OCI-LY1 (cell line): Measurements from ENCODE around the gene DOCK3.
"Not testable (repeated sequence)": the region's sequence is repeated elsewhere in the genome, so short reads cannot be mapped to it uniquely, and the experiment has no call there.

Experiments
- H2AFZ ChIP-seq: fragments of 200-600 bp; sonication (generic), shearing (Covaris generic); 2 replicates; pipeline ENCODE4 v1.6.0; 2014; ENCODE audit warnings: antibody characterized with exemption, mild to moderate bottlenecking, low read length
- H3F3A ChIP-seq: fragments of 200-600 bp; sonication (generic), shearing (Covaris generic); 2 replicates; pipeline ENCODE4 v1.6.0; 2014; ENCODE audit warnings: mild to moderate bottlenecking, antibody characterized with exemption, low read length, moderate library complexity; ENCODE audit not compliant: insufficient read depth
- H3K27ac ChIP-seq: fragments of 200-600 bp; sonication (generic); 2 replicates; pipeline ENCODE4 v1.5.1; 2014; ENCODE audit warnings: low read length, mixed run types, mild to moderate bottlenecking, low read depth; ENCODE audit not compliant: poor library complexity, severe bottlenecking
- H3K27me3 ChIP-seq: fragments of 200-600 bp; sonication (generic); 2 replicates; pipeline ENCODE4 v1.6.0; 2014; ENCODE audit warnings: antibody characterized with exemption, mild to moderate bottlenecking, low read length, moderate library complexity; ENCODE audit not compliant: insufficient read depth
- H3K36me3 ChIP-seq: fragments of 200-600 bp; sonication (generic); 2 replicates; pipeline ENCODE4 v1.6.1; 2014; ENCODE audit warnings: mild to moderate bottlenecking, antibody characterized with exemption, low read length, moderate library complexity, mixed read lengths; ENCODE audit not compliant: insufficient read depth
- H3K4me1 ChIP-seq: fragments of 200-600 bp; sonication (generic); 2 replicates; pipeline ENCODE4 v1.5.1; 2014; ENCODE audit warnings: mild to moderate bottlenecking, low read length, moderate library complexity; ENCODE audit not compliant: insufficient read depth, severe bottlenecking
- H3K4me2 ChIP-seq: fragments of 200-600 bp; sonication (generic), shearing (Covaris generic); 2 replicates; pipeline ENCODE4 v1.6.1; 2014; ENCODE audit warnings: low read length
- H3K4me3 ChIP-seq: fragments of 200-600 bp; sonication (generic); 2 replicates; pipeline ENCODE4 v1.5.1; 2014; ENCODE audit warnings: low read length, low read depth, mild to moderate bottlenecking, mixed read lengths; ENCODE audit not compliant: poor library complexity, severe bottlenecking
- H3K79me2 ChIP-seq: fragments of 200-600 bp; shearing (Covaris generic); 2 replicates; pipeline ENCODE4 v1.6.1; 2016; ENCODE audit warnings: mixed run types, low read length, mixed read lengths; ENCODE audit not compliant: insufficient read depth
- H3K9ac ChIP-seq: fragments of 200-600 bp; sonication (generic), shearing (Covaris generic); 2 replicates; pipeline ENCODE4 v1.6.1; 2014; ENCODE audit warnings: mild to moderate bottlenecking, low read length, mixed read lengths
- H3K9me2 ChIP-seq: fragments of 200-600 bp; sonication (generic), shearing (Covaris generic); 2 replicates; pipeline ENCODE4 v1.6.1; 2014; ENCODE audit warnings: low read depth, mild to moderate bottlenecking, low read length, mixed read lengths
- H3K9me3 ChIP-seq: fragments of 200-600 bp; shearing (Covaris generic); 2 replicates; pipeline ENCODE4 v1.6.1; 2014; ENCODE audit warnings: low read length, mixed read lengths
- H4K20me1 ChIP-seq: fragments of 200-600 bp; sonication (generic), shearing (Covaris generic); 2 replicates; pipeline ENCODE4 v1.6.0; 2016; ENCODE audit warnings: mild to moderate bottlenecking, low read length; ENCODE audit not compliant: insufficient read depth
- EZH2 ChIP-seq: fragments of 200-600 bp; sonication (generic), shearing (Covaris generic); IDR thresholded peaks from 2 replicates; pipeline ENCODE4 v1.8.0; 2017; ENCODE audit warnings: borderline replicate concordance, mixed run types, mild to moderate bottlenecking, antibody characterized with exemption, low read length, moderate library complexity, mixed read lengths
- TF ChIP-seq, protein P1 (sequence below): fragments of 200-600 bp; sonication (generic), shearing (Covaris generic); IDR thresholded peaks from 2 replicates; pipeline ENCODE4 v1.5.1; 2017; ENCODE audit warnings: mild to moderate bottlenecking, antibody characterized with exemption, low read length, moderate library complexity, mixed read lengths

Gene DOCK3

DNA sequence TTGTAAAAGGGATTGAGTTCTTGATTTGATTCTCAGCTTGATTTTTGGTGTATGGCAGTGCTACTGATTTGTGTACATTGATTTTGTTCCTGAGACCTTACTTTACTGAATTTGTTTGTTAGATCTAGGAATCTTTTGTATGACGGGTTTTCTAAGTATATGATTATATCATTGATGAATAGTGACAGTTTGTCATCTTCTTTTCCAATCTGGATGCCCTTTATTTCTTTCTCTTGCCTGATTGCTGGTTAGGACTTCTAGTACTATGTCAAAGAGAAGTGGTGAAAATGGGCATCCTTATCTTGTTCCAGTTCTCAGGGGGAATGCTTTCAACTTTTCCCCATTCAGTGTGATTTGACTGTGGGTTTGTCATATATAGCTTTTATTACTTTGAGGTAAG is 103.0 kb downstream of the DOCK3 start:
- Histone ChIP-seq H3K36me3 (no peaks in the 10 kb centered on the region), H3K27ac (no peak overlapping the region), H4K20me1 (no peaks in the 10 kb centered on the region; the same call in 1 of the 2 replicates), H3K9me2 (no peaks in the 10 kb centered on the region), H3K9ac (no peak overlapping the region), H3K4me2 (no peak overlapping the region), H3K79me2 (no peaks in the 10 kb centered on the region), H3K4me3 (no peak overlapping the region), H3K27me3 (no peaks in the 10 kb centered on the region), H3K9me3 (no peaks in the 10 kb centered on the region), H2AFZ (no peak overlapping the region), H3F3A (no peaks in the 10 kb centered on the region), H3K4me1 (no peaks in the 10 kb centered on the region)
- no peak for TF ChIP-seq EZH2
- TF ChIP-seq, protein P1, sequence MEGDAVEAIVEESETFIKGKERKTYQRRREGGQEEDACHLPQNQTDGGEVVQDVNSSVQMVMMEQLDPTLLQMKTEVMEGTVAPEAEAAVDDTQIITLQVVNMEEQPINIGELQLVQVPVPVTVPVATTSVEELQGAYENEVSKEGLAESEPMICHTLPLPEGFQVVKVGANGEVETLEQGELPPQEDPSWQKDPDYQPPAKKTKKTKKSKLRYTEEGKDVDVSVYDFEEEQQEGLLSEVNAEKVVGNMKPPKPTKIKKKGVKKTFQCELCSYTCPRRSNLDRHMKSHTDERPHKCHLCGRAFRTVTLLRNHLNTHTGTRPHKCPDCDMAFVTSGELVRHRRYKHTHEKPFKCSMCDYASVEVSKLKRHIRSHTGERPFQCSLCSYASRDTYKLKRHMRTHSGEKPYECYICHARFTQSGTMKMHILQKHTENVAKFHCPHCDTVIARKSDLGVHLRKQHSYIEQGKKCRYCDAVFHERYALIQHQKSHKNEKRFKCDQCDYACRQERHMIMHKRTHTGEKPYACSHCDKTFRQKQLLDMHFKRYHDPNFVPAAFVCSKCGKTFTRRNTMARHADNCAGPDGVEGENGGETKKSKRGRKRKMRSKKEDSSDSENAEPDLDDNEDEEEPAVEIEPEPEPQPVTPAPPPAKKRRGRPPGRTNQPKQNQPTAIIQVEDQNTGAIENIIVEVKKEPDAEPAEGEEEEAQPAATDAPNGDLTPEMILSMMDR, result no peak

DNA sequence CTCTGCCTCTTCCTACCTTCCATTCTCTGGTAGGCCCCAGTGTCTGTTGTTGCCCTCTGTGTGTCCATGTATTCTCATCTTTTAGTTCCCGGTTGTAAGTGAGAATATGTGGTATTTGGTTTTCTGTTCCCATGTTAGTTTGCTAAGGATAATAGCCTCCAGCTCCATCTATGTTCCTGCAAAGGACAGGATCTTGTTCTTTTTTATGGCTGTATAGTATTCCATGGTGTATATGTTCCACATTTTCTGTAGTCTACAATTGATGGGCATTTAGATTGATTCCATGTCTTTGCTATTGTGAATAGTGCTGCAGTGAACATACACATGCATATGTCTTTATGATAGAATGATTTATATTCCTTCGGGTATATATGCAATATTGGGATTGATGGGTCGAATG is 107.0 kb downstream of the DOCK3 start:
- H3K9ac ChIP-seq, H3F3A ChIP-seq, H3K36me3 ChIP-seq, H3K27me3 ChIP-seq, H2AFZ ChIP-seq, H3K4me2 ChIP-seq, H3K79me2 ChIP-seq, H3K4me1 ChIP-seq, H3K4me3 ChIP-seq, H3K9me2 ChIP-seq, H3K9me3 ChIP-seq, H3K27ac ChIP-seq, H4K20me1 ChIP-seq: not testable (repeated sequence)

DNA sequence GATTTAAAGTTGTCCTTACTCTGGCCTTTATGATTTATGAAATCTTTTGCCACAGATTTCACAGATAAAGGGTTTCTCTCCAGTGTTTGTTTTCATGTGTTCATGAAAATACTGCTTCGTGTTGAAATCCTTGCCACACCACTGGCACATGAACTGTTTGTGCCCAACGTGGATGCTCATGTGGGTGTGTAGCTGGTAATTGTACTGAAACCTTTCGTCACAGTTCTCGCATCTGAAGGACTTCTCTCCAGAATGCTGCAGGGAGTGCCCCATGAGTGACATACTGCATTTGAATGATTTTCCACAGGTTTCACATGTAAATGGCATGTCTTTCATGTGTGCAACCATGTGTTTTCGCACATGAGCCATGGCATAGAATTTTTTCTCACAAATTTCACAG is 111.9 kb downstream of the DOCK3 start:
- no peaks in the 10 kb centered on the region for H3K9me2 ChIP-seq
- H3K9me3 ChIP-seq, result no peaks in the 10 kb centered on the region
- no peaks in the 10 kb centered on the region for H4K20me1 ChIP-seq
- no peaks in the 10 kb centered on the region for H3K27me3 ChIP-seq
- H3F3A ChIP-seq, result no peaks in the 10 kb centered on the region
- H3K4me1 ChIP-seq, result no peaks in the 10 kb centered on the region
- H3K9ac ChIP-seq, result no peak overlapping the region
- H3K4me3 ChIP-seq, result no peak overlapping the region
- no peak overlapping the region for H3K27ac ChIP-seq
- H3K79me2 ChIP-seq, result no peaks in the 10 kb centered on the region
- H3K36me3 ChIP-seq, result no peaks in the 10 kb centered on the region
- no peak overlapping the region for H2AFZ ChIP-seq
- TF ChIP-seq, protein P1, result no peak
- no peak for TF ChIP-seq EZH2
- no peak overlapping the region for H3K4me2 ChIP-seq

DNA sequence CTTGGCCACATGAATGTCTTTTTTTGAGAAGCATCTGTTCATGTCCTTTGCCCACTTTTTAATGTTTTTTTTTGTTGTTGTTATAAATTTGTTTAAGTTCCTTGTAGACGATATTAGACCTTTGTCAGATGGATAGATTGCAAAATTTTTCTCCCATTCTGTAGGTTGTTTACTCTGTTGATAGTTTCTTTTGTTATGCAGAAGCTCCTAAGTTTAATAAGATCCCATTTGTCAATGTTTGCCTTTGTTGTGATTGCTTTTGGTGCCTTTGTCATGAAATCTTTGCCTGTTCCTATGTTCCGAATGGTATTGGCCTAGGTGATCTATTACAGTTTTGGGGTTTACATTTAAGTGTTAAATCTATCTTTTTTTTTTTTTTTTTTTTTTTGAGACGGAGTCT is 116.2 kb downstream of the DOCK3 start:
- not testable (repeated sequence) for H3K9me2 ChIP-seq, H3K36me3 ChIP-seq, H3K4me3 ChIP-seq, H3K9me3 ChIP-seq, H3K27me3 ChIP-seq, H3K27ac ChIP-seq, H4K20me1 ChIP-seq, H3F3A ChIP-seq, H2AFZ ChIP-seq, H3K9ac ChIP-seq, H3K4me2 ChIP-seq, H3K4me1 ChIP-seq, H3K79me2 ChIP-seq
